ENCODE results near the gene PER1.
"Not testable (repeated sequence)": the region's sequence is repeated elsewhere in the genome, so short reads cannot be mapped to it uniquely, and the experiment has no call there.

PER1 gene

DNA sequence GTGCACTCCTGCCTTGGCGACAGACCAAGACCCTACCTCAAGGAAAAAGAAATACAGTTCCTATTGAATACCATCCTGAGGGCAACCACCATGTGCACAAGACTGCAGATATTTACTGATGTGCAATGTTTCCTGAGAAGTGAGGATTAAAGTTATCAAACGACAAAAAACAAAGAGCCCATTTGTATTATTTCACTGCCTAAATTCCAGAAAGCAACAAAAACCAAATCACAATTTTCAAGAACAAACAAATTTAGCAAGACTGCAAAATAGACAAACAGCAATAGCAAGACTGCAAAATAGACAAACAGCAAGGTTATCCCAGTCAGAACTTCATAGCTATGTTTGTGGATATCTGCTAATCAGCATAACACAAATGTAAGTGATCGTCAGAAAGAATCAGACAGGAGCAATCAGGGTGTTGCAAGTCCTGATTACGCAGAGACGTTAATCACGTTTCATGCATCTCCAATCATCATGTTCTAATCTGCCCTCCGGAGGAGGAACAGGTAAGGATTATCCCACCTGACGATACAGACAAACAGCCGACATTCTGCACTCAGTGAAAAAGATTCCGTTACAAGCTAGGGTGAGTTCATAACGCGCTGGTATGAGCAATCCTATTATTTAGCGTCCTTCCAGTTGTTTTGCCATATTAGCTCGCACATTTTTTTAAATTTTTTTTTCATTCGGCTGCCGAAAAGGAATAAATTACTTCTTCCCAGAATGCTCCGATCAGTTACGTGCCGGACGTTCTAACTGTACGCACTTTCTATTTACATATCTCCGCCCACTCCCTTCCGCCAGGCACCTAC, 21.1 kb upstream of the PER1 start:
- peak; percentile 91 for DNase-seq (ENCODE audit: low spot score)

DNA sequence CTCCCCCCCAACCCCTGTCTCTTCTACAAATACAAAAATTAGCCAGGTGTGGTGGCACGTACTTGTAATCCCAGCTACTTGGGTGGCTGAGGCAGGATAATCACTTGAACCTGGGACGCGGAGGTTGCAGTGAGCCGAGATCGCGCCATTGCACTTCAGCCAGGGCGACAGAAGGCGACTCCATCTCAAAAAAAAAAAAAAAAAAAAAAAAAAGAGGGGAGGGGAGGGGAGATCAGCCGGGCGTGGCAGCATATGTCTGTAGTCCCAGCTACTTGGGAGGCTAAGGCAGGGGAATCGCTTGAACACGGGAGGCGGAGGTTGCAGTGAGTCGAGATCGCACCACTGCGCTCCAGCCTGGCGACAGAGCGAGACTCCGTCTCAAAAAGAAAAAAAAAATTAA, 18.0 kb upstream of the PER1 start:
- DNase-seq (ENCODE audit: low spot score): not testable (repeated sequence)

DNA sequence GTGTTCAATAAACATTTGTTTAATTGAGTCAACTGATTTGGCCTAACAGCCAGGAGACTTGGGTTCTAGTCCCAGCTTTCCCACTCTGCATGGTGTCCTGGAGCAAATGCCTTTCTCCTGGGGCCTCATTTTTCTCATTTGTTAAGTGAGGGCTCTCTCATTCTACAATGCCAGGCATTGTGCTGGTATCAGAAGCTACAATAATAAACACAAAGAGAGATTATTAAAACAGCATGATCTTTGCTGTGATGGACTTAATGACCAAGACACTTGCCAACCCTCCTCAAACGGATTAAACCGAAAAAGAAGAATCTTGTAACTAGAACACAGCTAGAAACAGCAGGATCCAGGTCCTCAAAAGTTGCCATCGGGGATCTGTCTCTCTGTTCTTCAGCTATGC, 15.3 kb upstream of the PER1 start:
- DNase-seq (ENCODE audit: low spot score): no peak

DNA sequence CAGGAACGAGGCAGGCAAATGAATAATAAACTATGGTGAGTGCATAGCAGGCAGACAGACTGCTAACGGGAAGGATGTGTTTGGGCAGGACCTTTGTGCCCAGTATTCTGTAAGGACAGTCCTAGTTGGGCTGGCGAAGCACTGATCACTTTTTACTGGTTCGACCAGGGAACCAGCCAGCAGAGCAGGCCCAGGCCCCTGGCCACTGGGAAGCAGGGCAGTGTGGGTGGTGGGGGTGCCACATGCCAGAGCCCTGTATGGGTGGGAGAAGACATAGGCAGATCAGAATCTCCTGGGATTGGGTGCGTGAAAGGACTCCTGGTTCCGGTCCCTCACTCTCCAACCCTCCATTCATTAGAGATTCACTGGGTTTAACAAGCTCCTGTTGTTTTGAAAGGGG, 14.5 kb upstream of the PER1 start:
- no peak for DNase-seq (ENCODE audit: low spot score)

DNA sequence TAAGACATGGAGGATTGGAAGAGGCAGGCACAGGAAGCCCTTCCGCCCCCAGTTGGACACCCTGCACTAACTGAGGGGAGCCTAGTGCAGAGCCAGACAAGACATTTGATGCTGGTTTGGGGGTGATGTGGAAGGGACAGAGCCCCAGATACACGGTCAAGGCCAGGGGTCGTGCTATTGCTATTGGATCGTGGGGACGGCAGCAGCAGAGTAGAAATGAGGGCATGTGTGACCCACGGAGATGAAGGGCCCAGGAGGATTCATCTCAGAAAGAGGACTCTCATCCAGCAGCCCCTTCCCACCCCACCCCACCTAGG, 12.6 kb upstream of the PER1 start:
- DNase-seq (ENCODE audit: low spot score): no peak

DNA sequence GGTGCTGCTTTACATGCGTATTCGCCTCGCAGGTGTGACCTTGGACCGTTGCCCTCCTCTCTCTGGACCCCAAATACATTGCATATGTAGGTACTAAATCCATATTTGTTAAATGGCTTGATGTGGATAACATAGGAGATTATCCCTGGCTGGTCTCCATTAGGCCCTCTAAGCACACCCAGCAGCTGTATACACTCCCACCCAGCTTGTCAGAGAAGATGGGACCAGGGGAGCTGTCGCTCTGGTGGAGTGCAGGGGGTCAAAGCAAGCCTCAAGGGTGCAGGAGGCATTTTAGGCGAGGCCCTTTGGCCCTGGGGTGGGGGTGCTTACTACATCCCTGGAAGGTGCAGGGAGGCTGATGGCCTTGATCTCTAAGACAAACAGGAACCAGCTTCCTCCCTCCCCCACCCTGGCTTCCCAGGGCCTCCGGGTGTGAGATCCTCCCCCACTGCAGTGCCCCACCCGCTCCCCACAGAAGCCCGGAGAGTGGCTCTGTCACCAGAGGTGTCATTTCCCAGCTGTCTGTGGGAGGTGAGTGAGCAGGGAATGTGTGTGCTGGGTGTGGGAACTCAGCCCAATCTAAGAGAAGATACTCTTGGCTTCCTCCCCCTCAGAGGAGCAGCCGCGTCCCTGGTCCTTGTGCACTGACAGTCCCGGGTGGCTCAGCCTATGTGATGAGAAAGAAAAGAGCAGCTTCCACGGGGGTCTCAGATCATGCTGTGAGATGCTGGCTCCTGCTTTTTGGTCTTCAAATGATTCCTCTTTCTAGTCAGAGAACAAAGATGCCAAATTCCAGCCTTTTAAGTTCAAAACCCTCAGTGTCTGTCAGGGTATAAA, 12.0 kb upstream of the PER1 start:
- DNase-seq (ENCODE audit: low spot score): no peak

DNA sequence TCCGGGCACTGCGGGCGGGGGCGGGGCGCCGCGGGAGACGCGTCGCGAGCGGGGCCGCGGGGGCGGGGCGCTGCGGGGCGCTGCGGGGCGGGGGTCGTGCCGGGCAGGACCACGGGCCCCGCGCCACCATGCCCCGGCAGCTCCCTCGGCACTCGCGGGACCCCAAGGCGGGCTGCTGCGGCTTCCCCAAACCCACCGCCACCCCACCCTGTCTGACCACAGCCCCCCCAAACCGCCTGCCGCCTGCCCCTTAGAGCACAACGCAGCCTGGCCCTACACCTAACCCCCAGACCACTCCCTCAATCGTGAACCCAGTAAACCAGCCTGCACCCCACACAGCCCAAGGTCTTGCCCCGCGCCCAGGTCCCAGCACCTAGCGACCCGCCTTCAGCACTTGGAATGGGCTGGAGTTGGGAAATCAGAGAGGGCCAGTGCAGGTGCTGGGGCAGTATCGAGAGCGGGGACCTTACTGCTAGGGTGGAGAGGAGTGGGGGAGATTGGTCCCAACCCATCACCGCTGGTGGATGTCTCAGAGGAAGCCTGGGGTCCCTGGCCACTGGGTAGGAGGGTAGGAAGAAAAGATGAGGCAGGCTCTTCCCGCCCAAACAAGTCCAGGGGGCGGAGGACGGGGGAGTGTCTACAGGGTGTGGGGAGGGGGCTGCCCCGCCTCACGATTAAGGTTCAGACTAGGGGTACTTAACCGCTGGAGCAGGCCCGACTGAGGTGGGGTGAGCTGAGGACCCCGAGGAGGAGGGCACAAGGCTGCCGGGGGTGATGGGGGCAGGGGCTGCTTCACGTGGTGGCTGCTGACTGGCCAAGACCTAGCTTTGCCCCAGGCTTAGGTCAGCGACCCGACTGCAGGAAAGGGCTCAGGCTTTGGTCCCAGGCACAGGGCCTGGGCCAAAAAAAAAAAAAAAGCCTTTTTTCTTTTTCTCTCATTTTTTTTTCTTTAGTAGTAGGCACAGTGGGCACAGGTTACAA, 11.1 kb upstream of the PER1 start:
- DNase-seq (ENCODE audit: low spot score): no peak

DNA sequence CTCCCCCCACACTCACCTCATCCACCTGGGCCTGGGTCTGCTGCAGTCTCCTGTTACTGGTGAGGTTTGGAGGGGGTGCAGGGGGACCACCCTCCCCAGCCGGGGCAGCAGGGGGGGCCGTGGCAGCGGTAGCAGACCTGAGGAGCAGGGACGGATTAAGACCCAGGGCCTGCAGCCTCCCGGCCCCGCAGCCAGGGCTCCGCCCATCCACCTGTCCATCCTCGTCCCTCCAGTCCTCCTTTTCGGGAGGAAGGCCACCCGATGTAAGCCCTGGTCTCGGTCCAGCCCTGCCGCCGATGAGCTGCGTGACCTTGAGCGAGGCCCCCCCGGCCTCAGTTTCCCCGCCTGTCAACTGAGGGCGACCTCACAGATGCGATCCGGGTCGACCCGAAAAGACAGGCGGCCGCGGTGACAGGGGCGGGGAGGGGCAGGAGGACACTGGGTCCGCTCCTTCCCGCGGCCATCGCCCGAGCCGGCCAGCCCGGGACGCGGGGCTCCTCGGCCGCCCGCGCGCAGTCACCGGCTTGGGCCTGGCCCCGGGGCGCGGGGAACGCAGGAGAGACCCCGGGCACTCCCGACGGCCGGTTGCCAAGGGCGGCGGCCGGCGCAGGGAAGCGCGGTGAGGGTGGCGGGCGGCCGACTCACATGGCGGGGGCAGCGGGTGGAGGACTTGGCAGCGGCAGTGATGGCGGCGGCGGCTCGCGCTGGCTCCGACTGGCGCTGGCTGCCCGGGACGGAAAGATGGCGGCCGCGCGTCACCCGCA, 10.2 kb upstream of the PER1 start, which contains the start of gene VAMP2:
VAMP2 (minus strand) TSS at position 716 of the 764 bp plus-strand sequence; CDS start at position 647, 69 bp downstream.
- DNase-seq (ENCODE audit: low spot score): peak; percentile 76

DNA sequence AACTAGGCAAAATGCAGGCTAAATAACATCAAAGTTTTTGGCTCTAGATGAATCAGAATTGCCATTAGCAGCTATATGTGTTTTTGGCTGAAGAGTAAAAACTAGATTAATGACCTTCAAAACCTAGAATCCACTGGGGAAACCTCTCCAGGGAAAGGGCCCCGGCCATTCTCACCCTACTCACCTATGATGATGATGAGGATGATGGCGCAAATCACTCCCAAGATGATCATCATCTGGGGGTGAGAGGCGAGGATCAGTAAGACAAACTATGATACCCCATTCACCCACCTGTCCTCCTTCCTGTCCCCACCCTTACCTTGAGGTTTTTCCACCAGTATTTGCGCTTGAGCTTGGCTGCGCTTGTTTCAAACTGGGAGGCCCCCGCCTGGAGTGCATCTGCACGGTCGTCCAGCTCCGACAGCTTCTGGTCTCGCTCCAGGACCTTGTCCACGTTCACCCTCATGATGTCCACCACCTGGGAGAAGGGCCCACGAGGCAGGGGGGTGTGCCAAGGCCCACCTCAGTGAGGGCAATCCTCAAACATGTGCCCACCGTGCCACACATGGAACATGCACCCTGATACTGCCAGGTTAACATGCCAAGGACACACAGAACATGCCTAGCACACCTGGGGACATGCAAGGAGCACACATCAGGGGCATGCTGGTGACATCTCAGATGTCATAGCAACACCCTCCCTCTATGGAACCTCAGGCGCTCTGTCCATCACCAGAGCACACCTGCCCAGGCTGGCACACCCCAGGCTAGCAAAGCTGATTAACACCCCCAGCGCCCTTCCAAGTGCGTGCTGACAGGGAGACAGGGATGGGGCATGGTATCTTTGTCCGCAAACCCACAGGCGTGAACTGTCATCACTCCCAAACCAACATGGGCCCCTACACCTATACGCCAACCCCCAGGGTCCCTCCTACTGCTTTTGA, 9.4 kb upstream of the PER1 start:
- DNase-seq (ENCODE audit: low spot score): no peak

DNA sequence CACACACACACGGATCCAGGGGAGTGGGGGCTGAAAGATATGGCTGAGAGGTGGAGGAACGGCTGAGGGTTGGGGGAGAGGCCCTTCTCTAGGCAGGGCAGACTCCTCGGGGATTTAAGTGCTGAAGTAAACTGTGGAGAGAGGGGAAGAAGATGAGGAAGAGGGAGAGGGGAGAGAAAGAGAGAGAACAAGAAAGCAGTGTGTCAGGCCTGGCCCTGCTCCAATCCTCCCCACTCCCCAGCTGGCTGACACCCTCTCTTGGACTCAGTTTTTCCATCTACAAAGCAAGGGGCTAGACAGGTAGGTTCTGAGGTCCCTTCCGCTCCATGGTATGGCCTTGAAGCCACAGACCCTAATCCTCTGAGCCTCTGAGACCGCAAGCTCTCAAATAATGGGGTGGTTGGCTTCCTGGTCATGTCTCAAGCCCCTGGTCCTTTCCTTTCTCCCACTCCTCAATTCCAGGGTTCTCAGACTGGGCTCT, 8.6 kb upstream of the PER1 start:
- no peak for DNase-seq (ENCODE audit: low spot score)

DNA sequence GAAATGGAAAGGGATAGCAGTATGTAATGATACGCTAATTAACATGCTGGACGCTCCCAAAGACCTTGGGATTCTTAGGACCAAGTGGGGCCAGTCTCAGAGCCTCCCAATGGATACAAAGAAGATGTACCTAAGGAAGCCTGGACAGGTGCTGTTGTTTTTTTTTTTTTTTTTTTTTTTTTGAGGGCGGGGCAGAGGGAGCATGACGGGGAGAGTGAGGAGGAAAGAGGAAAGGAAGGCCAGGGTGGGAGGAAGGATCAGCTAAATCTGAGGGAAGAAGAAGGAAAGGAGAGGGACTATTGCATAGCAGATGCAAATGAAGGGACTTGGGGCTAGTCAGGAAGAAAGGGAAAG, 8.0 kb upstream of the PER1 start:
- DNase-seq (ENCODE audit: low spot score): no peak

DNA sequence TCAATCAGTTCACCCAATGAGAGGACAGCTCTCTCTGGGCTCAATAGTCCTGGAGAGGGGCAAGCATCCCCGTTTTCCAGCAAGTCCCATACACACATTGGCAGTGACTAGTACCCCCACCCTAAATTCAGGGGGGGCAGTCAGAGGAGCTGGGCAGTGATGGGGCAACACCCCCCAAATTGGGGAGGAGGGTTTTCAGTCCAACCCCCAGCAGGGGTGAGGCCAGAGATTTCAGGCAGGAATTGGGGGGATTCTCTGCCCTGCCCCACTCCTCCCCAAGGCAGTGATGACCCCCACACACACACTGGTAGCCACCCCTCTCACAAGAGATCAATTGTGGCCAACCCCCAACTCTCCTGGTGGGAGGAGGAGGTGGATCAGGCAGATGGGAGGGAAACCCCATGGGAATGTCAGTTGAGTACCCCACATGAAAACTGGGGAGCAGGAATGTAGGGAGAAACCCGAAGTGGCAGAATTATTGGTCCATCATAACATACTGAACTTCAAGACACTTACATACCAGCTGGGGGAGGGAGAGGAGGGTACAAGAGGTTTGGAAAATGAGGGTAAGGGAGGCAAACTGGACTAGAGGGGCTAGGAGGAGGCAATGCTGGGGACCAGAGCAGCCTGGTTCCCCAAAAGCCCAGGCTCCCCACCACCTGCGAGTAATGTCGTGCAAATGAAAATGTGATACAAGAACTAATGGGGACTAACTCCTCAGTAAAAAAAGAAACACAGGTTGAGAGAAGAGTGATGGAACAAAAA, 7.4 kb upstream of the PER1 start:
- DNase-seq (ENCODE audit: low spot score): no peak

DNA sequence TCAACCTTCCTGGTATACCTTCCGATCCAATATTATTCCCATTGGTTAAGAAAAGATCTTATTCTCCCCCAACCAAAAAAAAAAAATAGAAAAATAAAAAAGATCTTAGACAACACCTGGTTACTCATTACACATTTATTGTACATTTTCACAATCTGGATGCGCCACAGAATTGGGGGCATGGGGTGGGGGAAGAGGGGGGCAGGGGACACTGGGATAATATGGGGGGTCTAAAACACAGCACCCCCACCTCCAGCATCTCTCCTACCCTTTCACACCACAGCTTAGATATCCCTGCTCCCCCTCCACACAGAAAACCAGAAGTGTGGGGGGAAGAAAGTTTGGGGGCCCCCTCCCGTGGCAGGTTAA, 6.8 kb upstream of the PER1 start:
- DNase-seq (ENCODE audit: low spot score): no peak

DNA sequence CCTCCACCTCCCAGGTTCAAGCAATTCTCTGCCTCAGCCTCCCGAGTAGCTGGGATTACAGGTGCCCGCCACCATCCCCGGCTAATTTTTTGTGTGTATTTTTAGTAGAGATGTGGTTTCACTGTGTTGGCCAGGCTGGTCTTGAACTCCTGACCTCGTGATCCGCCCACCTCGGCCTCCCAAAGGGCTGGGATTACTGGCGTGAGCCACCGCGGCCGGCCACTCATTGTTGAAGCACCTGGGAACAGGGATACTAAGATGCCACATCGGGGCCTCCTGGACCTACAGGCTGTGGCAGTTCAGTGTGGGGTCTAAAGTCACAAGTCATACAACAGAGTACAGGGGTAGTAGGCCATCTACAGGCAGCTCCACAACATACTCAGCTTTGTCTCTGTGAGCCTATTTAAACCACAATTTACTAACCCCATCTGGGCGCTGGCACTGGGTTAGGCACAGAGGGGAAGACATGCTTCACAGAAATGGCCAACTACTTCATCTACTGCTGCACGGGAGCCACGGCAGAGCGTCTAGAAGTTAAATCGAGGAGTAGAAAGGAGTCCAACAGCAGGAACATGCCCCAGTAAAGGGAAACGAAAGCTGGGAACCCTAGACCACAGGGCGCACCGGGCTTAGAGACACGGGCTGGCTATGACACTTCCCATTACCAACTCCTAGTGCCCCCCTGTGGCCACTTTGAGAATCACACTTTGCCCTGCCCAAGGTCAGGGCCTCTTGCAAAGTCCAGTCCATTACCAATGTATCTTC, 6.2 kb upstream of the PER1 start:
- peak; percentile 77 for DNase-seq (ENCODE audit: low spot score)

DNA sequence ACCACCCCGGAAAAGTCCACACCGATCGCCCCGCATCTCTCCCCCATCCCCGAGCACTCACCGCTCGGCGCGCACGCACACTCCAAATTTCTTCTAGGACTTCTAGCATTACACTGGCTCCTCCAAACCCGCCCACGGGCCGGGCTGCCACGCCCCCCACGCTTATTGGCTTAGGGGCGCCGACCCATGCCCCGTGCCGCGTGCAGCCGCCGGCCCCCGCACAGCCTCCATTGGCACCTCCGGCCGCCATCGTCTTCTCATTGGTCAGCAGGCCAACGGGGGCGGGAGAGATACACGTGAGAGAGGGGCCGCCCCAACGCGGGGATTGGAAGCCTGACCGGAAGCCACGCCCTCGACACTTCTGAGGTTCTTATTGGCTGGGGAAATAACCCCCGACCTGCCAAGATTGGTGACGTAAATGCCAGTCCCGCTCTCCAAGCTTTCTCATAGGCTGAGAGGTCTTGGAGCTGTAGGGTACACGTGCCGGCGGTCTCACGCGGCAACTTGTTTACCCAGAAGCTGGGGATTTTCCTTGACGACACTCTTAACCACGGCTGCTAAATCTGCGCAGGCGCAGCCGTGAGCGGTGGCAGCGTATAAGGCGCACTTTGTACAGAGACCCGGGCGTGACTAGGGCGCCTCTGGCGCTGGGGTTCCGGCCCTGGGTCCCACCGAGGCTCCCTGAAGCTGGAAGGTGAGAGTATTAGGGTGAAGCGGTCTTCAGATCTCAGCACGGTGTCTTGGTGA, 4.2 kb upstream of the PER1 start:
- peak; percentile 99 for DNase-seq (ENCODE audit: low spot score)

DNA sequence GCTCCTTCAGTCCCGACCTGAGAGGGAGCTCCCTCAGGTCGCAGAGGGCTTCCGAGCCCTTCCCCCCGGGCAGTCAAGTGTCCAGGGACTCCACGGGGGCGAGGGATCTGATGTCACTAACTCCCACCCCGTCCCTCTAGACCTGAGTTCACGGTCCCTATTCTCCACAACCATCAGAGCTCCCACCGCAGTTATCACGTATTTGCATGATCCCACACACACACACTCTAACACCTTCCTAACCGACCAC, 3.7 kb upstream of the PER1 start:
- DNase-seq (ENCODE audit: low spot score): no peak

DNA sequence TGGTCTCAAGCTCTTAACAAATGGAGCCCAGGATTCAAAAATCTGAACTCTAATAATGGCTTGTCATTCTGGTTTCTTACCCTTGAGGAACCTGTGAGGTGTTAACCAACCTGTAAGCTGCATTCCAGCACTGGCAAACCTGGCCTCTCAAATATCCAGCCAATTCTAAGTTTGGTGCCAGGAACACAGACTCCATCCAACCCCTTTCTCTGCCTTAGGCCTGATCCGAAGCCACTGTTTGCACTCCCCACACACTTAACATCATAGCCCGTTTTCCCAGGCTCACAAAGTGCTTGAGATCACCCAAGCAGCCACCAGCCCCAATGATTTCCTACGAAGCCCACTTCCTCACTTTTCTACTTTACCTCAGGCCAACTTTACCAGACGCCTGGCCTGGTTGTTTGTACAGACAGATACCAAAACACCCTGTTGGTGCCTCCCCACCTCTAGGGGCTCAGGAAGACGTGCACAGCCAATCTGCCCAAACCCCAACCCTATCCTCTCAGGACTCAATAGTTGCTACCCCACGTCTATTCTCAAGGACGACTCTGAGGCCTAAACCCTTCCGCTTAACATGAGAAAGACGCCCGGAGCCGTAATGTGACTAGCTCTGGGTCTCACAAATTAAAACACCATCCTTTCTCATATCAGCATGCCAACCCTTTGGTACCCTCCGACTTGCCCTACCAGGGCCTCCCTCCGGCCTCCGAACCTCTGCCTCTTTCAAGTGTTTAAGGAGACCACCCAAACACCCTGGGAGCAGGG, 3.2 kb upstream of the PER1 start:
- no peak for DNase-seq (ENCODE audit: low spot score)

Measured in LoVo (cell line).